Measurements from ENCODE around the gene IST1. TPM values are rescaled to one million over a fixed set of nuclear protein-coding genes. Genes with fewer than 3 reads are reported as not detected.

IST1 gene
- polyA plus RNA-seq, 3 donors from 2014 or later: 98.3 to 171 (median 141) TPM

DNA sequence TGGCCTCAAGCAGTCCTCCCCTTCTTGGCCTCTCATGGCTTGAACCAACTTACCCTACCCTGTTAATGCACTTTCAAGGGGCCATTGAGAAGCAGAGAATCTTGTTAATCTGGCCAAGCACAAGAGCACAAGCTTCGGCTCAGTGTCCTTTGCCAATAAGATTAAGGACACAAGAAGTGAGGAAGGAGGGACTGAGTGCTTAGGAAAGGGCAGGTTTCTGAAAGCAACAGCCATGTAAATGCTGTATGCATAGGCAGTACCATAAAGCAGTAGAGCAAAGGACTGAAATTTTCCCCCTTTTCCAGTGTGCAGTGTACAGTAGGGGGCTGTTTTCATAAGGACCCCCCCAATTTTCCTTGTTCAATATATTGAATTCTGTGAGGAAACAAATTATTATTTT is 37.7 kb downstream of the IST1 start:
- peaks cover 2 to 15% of the 10 kb centered on the region in 2 donors for H3K4me1 Mint-ChIP-seq
- no peak for DNase-seq
- no peaks in the 10 kb centered on the region for H3K9me3 Mint-ChIP-seq
- no peak overlapping the region for H3K4me3 Mint-ChIP-seq
- peaks cover 0 to 10% (median 5%) of the 10 kb centered on the region in 3 donors for H3K36me3 Mint-ChIP-seq
- peak overlapping the region in 2 of 6 donors; percentile 28 to 66 for H3K27ac Mint-ChIP-seq
- peaks cover 0 to 2% (median under 1%) of the 10 kb centered on the region in 3 donors for H3K27me3 Mint-ChIP-seq (ENCODE audit: low read depth in 3 of 3)

DNA sequence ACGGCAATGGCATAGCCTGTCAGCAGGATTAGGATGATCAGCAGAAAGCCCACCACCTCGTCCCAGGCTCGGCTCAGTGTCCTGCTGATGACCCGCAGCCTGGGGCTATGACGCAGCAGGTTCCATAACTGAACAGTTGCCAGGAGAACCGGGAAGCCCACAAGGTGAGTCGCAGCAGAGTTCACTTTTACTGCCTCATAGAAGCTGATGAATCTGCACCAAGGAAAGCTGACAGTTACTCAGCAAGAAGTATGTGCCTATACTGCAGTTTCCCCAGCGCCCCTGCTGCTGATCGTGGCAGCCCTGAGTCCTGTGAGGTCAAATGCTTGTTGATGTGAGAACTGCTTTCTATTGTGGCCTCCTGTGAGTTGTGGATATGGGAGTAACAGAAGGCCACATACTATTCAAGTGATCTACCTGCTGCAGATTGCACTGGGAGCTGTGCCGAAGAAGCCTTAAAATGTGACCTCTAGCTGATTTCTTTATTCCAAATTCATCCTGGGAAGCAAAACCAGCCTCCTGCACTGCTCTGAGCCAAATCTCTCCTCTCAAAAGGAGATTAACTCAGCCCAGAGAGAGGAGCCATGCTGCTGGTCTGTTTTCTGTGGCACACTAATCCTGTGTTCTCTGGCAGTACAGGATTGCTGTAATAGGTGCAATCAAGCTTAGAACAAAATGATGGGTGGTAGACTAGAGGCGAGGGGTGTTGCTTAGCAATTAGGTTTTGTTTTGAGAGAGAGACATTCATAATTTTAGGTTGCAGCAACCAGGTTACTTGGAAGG is 38.8 kb downstream of the IST1 start:
- H3K27me3 Mint-ChIP-seq (ENCODE audit: low read depth in 3 of 3): peaks cover 0 to 2% (median 0%) of the 10 kb centered on the region in 3 donors
- DNase-seq: no peak
- H3K4me3 Mint-ChIP-seq: no peak overlapping the region
- peak overlapping the region in 4 of 6 donors; percentile 2 to 69 (median 10) for H3K27ac Mint-ChIP-seq
- H3K36me3 Mint-ChIP-seq: peaks cover 0 to 6% (median 5%) of the 10 kb centered on the region in 3 donors
- no peaks in the 10 kb centered on the region for H3K9me3 Mint-ChIP-seq
- H3K4me1 Mint-ChIP-seq: peaks cover 2 to 15% of the 10 kb centered on the region in 2 donors

DNA sequence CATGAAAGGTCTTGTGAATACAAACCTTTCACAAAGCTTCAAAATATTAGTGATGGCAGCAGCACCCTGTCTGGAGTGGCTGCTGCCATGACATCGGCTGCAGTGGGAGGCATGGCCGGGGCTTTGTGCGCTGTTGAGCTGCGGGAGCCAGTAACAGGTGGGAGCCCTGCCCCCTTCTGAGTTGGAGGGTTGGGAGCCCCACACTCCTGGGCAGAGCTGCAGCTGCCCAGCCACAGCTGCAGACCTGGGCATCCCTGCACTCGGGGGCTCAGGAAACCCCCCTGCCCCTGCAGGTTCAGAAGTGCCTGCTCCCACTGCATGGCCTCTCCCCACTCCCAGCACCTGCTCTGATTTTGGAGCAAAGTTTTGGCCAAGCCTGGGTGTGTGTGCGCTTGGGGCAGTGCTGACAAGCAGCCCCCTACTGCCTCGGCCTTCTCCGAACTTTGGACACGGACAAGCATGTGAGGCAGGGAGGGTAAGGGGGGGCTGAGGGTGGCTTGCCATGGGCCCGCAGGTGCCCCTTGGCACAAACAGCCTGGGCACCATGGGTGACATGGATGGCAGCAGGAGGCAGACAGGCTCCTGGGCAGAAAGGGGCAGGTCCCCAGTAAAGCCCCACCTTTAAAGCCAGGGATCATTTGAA is 42.7 kb downstream of the IST1 start:
- DNase-seq: no peak
- Mint-ChIP-seq H3K4me1 (no peaks in the 10 kb centered on the region), H3K9me3 (no peaks in the 10 kb centered on the region), H3K27me3 (ENCODE audit: low read depth in 3 of 3) (peaks cover 0 to 2% (median 0%) of the 10 kb centered on the region in 3 donors), H3K36me3 (no peaks in the 10 kb centered on the region), H3K4me3 (no peak overlapping the region), H3K27ac (peak overlapping the region in 1 of 6 donors; percentile 45)

DNA sequence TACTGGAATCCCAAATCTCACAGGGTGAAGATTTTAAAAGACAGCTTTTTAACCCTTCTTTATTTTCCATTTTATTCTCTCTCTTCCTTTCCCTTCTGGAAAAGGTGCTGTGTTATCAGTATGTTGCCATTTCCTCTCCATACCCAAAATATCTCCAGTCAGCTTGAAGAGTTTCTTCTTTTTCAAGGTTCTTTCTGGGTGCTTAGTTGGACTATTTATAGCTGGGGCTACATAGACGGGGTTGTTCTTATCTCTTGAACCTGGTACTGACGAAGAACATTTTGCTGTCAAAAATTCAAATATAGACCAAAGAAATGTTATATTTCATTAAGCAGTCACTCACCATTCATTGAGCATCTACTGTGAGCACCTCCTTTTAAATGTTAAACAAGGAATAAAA is 48.6 kb downstream of the IST1 start:
- Mint-ChIP-seq H3K4me1 (no peaks in the 10 kb centered on the region), H3K4me3 (no peak overlapping the region), H3K27me3 (ENCODE audit: low read depth in 3 of 3) (peaks cover 0 to 9% (median 2%) of the 10 kb centered on the region in 3 donors), H3K27ac (no peak overlapping the region), H3K9me3 (no peaks in the 10 kb centered on the region), H3K36me3 (no peaks in the 10 kb centered on the region)
- DNase-seq: no peak

DNA sequence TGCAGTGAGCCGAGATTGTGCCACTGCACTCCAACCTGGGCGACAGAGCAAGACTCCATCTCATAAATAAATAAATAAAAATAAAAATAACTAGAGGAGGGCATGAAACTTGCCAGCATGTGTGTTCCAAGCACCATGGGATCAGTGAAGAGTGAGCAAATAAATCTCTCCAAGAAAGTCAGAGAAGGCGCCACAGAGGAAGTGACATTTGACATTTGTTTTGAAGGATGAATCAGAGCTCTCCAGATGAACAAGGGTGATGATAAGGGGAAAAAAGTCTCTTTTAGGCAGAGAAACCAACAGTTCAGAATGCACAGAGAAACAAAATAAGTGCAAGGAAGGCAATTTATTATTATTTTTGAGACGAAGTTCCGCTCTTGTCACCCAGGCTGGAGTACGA is 50.3 kb downstream of the IST1 start:
- no peaks in the 10 kb centered on the region for H3K4me1 Mint-ChIP-seq
- H3K9me3 Mint-ChIP-seq: no peaks in the 10 kb centered on the region
- H3K27ac Mint-ChIP-seq: no peak overlapping the region
- H3K27me3 Mint-ChIP-seq (ENCODE audit: low read depth in 3 of 3): peaks cover 0 to 12% (median 5%) of the 10 kb centered on the region in 3 donors
- H3K36me3 Mint-ChIP-seq: no peaks in the 10 kb centered on the region
- DNase-seq: no peak
- H3K4me3 Mint-ChIP-seq: no peak overlapping the region

DNA sequence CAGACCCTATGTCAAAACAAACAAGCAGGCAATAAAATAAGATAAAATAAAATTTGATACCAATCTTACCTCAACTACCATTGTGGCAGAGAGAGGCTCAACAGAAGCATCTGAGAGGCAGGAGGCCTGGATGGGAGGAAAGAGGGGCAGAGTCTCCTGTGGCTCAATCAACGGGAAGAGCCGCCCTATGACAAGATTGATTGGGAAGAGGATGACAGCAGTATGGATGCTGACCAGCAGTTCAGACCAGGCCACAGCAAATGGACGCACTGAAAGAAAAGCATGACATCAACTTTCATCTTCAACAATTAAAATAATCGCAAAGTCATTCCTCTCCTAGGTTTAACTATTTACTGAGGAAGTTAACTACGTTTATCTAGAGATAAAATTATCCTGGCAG is 57.5 kb downstream of the IST1 start:
- peaks cover 4 to 8% of the 10 kb centered on the region in 2 donors for H3K4me1 Mint-ChIP-seq
- no peak overlapping the region for H3K4me3 Mint-ChIP-seq
- H3K9me3 Mint-ChIP-seq: no peaks in the 10 kb centered on the region
- H3K27me3 Mint-ChIP-seq (ENCODE audit: low read depth in 3 of 3): peaks cover 3 to 8% (median 4%) of the 10 kb centered on the region in 3 donors
- no peak for DNase-seq
- no peak overlapping the region for H3K27ac Mint-ChIP-seq
- H3K36me3 Mint-ChIP-seq: no peaks in the 10 kb centered on the region

DNA sequence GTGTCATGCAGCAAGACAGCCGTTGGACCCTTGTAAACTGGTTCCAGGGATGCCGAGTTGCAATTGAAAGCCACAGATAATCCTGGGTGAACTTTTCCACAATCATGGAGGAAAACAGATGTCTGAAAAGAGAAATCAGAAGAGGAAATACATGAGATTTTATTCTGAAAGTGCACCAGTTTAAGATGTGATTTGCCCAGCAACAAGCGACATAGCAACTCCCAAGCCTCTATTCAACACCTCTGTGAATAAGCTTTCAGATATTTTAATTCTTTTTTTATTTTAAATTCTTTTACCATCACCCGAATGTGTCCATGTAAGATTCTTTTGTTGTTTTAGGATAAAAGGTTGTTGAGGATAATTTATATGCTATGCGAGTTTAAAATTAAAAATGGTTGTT is 58.8 kb downstream of the IST1 start:
- H3K4me1 Mint-ChIP-seq: peaks cover 4 to 8% of the 10 kb centered on the region in 2 donors
- no peaks in the 10 kb centered on the region for H3K36me3 Mint-ChIP-seq
- H3K27ac Mint-ChIP-seq: no peak overlapping the region
- DNase-seq: no peak
- H3K9me3 Mint-ChIP-seq: no peaks in the 10 kb centered on the region
- H3K4me3 Mint-ChIP-seq: no peak overlapping the region
- peaks cover 3 to 8% (median 5%) of the 10 kb centered on the region in 3 donors for H3K27me3 Mint-ChIP-seq (ENCODE audit: low read depth in 3 of 3)

DNA sequence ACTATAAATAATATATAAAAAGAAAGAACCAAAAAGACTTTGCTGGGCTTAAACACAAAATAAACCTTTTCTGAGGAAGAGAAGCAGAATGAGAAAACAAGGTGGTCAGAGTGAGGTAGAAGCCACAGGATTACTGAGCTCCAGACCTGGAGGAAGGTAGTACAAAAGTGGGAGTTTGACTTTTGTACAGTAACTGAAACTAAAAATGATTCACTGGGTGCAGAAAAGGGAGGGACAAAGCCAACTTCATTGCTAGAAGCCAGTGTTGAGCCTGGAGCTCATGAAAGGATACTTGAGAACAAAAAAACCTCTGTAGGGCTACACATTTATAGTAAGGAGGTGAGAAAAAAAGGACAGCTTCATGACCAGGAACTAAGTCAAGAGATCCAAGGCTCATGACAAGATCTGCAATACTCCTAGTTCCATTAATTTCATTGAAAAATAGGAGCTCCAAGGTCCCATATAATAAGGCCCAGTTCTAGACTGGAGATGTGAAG is 59.4 kb downstream of the IST1 start:
- Mint-ChIP-seq H3K27me3 (ENCODE audit: low read depth in 3 of 3) (peaks cover 3 to 8% (median 6%) of the 10 kb centered on the region in 3 donors), H3K36me3 (no peaks in the 10 kb centered on the region), H3K9me3 (no peaks in the 10 kb centered on the region), H3K4me1 (peaks cover 4 to 8% of the 10 kb centered on the region in 2 donors), H3K27ac (peak overlapping the region in 1 of 6 donors; percentile 67), H3K4me3 (no peak overlapping the region)
- DNase-seq: no peak

DNA sequence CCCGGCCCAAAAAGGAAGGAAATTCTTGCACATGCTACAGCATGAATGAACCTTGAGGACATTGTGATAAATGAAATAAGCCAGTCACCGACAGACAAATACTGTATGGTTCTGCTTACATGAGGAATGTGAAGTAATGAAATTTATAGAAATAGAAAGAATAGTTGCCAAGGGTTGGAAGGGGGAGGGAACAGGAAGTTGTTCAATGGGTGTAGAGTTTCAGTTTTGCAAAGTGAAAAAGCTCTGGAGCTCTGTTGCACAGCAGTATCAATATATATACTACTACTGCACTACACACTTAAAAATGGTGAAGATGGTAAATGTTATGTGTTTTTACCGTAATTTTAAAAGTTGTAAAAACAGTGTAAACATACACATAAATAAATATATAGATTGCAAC is 61.2 kb downstream of the IST1 start:
- H3K27me3 Mint-ChIP-seq (ENCODE audit: low read depth in 3 of 3): peaks cover 0 to 7% (median 4%) of the 10 kb centered on the region in 3 donors
- no peak for DNase-seq
- H3K27ac Mint-ChIP-seq: no peak overlapping the region
- no peaks in the 10 kb centered on the region for H3K36me3 Mint-ChIP-seq
- H3K4me3 Mint-ChIP-seq: peak overlapping the region in 4 of 5 donors; percentile 4 to 58 (median 19)
- no peaks in the 10 kb centered on the region for H3K9me3 Mint-ChIP-seq
- H3K4me1 Mint-ChIP-seq: peaks cover 4 to 8% of the 10 kb centered on the region in 2 donors

DNA sequence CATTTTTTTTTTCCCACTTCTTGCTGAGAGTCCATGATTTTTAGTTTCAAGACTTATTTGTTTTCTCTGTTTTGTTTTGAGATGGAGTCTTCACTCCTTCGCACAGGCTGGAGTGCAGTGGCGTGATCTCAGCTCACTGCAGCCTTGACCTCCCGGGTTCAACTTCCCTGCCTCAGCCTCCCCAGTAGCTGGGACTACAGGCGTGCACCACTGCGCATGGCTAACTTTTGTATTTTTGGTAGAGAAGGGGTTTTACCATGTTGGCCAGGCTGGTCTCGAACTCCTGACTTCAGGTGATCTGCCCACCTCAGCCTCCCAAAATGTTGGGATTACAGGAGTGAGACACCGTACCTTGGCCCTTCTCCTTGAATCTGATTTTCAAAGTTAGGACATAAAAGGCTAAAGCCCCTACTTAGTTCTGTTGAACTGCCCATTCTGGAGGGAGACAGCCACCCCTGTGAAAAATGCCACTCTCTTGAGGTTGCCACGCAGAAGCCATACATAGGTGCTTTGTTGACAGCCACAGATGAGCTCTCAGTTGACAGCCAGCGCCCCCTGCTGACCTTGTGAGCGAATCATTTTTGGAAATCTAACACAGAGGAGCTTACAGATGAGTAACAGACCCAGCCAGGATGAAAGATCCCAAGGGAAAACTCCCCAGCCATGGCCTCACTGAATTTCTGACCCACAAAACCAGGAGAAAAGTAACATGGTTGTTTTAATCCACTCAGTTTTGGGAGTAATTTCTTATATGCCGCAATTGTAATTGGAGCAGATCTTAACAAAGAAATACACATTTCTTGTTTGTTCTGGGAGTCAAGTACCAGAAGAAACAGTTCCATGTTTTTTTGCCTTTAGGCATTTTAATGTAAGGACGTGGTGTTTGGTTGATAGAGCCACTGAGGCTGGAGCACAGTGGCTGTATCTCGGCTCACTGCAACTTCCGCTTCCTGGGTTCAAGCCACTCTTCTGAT is 66.0 kb downstream of the IST1 start:
- peak; percentile 56 to 69 (median 61) for DNase-seq
- H3K4me1 Mint-ChIP-seq: peaks cover 2 to 5% of the 10 kb centered on the region in 2 donors
- H3K4me3 Mint-ChIP-seq: no peak overlapping the region
- no peaks in the 10 kb centered on the region for H3K9me3 Mint-ChIP-seq
- no peaks in the 10 kb centered on the region for H3K36me3 Mint-ChIP-seq
- H3K27ac Mint-ChIP-seq: no peak overlapping the region
- H3K27me3 Mint-ChIP-seq (ENCODE audit: low read depth in 3 of 3): peaks cover 0 to 8% (median 7%) of the 10 kb centered on the region in 3 donors

DNA sequence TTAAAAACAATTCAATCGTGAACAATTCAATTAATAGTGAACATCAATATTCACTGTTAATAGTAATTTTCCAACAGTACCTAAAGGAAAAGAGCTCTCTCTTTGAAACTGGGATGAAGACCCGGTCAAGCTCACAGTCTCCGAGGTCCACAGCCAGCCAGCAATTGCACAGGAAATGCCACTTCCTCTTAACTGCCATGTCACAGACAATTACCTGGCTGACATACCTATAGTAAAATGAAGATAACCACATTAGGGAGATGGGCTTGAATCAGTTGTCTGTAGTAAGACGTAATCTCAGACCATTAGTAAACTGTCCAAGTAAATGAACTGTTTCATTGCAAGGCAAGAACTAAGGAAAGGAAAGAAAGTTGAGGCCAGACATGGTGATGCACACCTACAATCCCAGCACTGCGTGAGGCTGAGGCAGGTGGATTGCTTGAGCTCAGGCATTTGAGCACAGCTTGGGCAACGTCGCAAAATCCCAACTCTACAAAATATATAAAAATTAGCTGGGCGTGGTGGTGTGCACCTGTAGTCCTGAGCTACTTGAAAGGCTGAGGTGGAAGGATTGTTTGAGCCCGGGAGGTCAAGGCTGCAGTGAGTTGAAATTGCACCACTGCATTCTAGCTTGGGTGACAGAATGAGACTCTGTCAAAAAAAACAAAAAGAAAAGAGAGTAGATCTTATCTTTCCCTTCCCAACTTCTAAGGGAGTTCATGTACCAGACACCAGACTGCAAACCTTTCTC is 68.0 kb downstream of the IST1 start:
- Mint-ChIP-seq H3K4me3 (no peak overlapping the region), H3K4me1 (no peaks in the 10 kb centered on the region), H3K27me3 (ENCODE audit: low read depth in 3 of 3) (peaks cover 0 to 9% (median 5%) of the 10 kb centered on the region in 3 donors), H3K36me3 (no peaks in the 10 kb centered on the region), H3K9me3 (no peaks in the 10 kb centered on the region), H3K27ac (no peak overlapping the region)
- no peak for DNase-seq

DNA sequence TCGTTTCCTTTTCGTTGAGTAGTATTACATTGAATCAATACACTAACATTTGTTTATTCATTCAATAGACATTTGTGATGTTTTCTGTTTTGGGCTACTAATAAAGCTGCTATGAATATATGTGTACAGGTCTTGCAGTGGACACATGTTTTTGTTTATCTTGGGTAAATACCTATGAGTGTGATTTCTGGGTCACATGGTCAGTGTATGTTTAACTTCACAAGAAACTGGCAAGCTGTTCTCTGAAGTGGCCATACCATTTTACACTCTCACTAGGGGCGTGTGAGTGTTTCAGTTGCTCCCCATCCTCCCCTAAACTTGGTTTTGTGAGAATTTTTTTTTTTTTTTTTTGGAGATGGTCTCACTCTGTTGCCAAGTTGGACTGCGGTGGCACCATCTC is 69.9 kb downstream of the IST1 start:
- no peak for DNase-seq
- no peaks in the 10 kb centered on the region for H3K4me1 Mint-ChIP-seq
- no peak overlapping the region for H3K27ac Mint-ChIP-seq
- no peak overlapping the region for H3K4me3 Mint-ChIP-seq
- no peaks in the 10 kb centered on the region for H3K36me3 Mint-ChIP-seq
- H3K9me3 Mint-ChIP-seq: no peaks in the 10 kb centered on the region
- peaks cover 0 to 9% (median 3%) of the 10 kb centered on the region in 3 donors for H3K27me3 Mint-ChIP-seq (ENCODE audit: low read depth in 3 of 3)

DNA sequence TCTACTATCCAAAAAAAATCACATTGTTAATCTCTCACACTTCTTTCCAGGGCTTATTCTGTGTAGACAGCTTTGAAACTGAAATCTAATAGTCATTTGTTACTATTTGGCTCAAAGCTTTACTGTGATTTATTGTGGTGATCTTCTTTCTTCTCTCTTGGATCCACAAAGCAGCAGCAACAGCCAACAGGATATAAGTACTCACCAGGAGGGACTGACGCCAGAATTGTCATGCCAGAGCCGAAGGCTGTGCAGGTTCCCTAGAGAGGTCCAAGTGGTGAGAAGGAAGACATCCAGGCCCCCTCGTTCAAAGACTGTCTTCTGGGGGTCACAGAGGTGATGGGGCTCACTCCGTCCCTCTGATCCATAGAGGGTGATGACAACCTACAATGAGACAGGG is 71.6 kb downstream of the IST1 start:
- no peak for DNase-seq
- no peaks in the 10 kb centered on the region for H3K4me1 Mint-ChIP-seq
- H3K36me3 Mint-ChIP-seq: no peaks in the 10 kb centered on the region
- no peak overlapping the region for H3K4me3 Mint-ChIP-seq
- no peaks in the 10 kb centered on the region for H3K9me3 Mint-ChIP-seq
- H3K27ac Mint-ChIP-seq: no peak overlapping the region
- H3K27me3 Mint-ChIP-seq (ENCODE audit: low read depth in 3 of 3): peaks cover 2 to 9% (median 3%) of the 10 kb centered on the region in 3 donors
